GM19397 (cell line): ENCODE measurements around the gene TXNRD1.

ENCODE experiments used
- ATAC-seq: cut with Tn5 transposase; IDR thresholded peaks from one replicate; pipeline ENCODE4 v1.9.1; 2021; ENCODE audit warnings: mild to moderate bottlenecking, moderate library complexity; ENCODE audit not compliant: unreplicated experiment

Gene TXNRD1

GRCh38 chr12:104297477-104298113, 82.0 kb downstream of the TXNRD1 start:
- ATAC-seq, result no peak

GRCh38 chr12:104299842-104300481, 84.4 kb downstream of the TXNRD1 start:
- ATAC-seq, result no peak

GRCh38 chr12:104303538-104304151, 88.1 kb downstream of the TXNRD1 start, which contains the start of gene EID3:
Gene EID3 (plus strand): TSS chr12:104303739. CDS start chr12:104303935, 196 bp downstream.
- ATAC-seq, result peak; percentile 94

GRCh38 chr12:104304261-104305009, 88.9 kb downstream of the TXNRD1 start:
- ATAC-seq, result no peak

- ATAC-seq, result no peak
Measured at GRCh38 chr12:104305349-104305748, 89.8 kb downstream of the TXNRD1 start.

- ATAC-seq, result no peak
Measured at GRCh38 chr12:104306376-104306775, 90.8 kb downstream of the TXNRD1 start.

GRCh38 chr12:104306943-104307654, 91.5 kb downstream of the TXNRD1 start:
- no peak for ATAC-seq

- no peak for ATAC-seq
Measured at GRCh38 chr12:104307655-104308000, 92.0 kb downstream of the TXNRD1 start.

GRCh38 chr12:104309446-104309993, 93.9 kb downstream of the TXNRD1 start:
- ATAC-seq, result no peak

- no peak for ATAC-seq
Measured at GRCh38 chr12:104310751-104311633, 95.4 kb downstream of the TXNRD1 start.

GRCh38 chr12:104312202-104312601, 96.6 kb downstream of the TXNRD1 start:
- ATAC-seq, result no peak

GRCh38 chr12:104312654-104313053, 97.1 kb downstream of the TXNRD1 start:
- ATAC-seq, result no peak

GRCh38 chr12:104313568-104314241, 98.1 kb downstream of the TXNRD1 start:
- ATAC-seq, result no peak

GRCh38 chr12:104314242-104314614, 98.6 kb downstream of the TXNRD1 start:
- no peak for ATAC-seq

GRCh38 chr12:104315326-104316224, 100.0 kb downstream of the TXNRD1 start:
- ATAC-seq, result no peak

- no peak for ATAC-seq
Measured at GRCh38 chr12:104316936-104317335, 101.4 kb downstream of the TXNRD1 start.

- no peak for ATAC-seq
Measured at GRCh38 chr12:104317538-104318210, 102.1 kb downstream of the TXNRD1 start.

- no peak for ATAC-seq
Measured at GRCh38 chr12:104319028-104319427, 103.4 kb downstream of the TXNRD1 start.
